ENCODE results near the gene ZC3H15.

GRCh38 chr2:186530314-186530713 lies 44.3 kb downstream of the ZC3H15 start:
- TF ChIP-seq CTCF (IDR thresholded peaks at IDR 0.05), result no peak
- no peak for TF ChIP-seq POLR2A (IDR thresholded peaks at IDR 0.05)

All from heart left ventricle (tissue), 13 donors.